ENCODE data around the gene ITGB5.
"Not testable (repeated sequence)": the region's sequence is repeated elsewhere in the genome, so short reads cannot be mapped to it uniquely, and the experiment has no call there.

ITGB5 gene

GRCh38 chr3:124788254-124788745 is 98.9 kb downstream of the ITGB5 start:
- DNase-seq (ENCODE audit: low read depth), result no peak

- no peak for DNase-seq (ENCODE audit: low read depth)
Observed at GRCh38 chr3:124787476-124788195, 99.5 kb downstream of the ITGB5 start.

- no peak for DNase-seq (ENCODE audit: low read depth)
Observed at GRCh38 chr3:124786511-124787241, 100.5 kb downstream of the ITGB5 start.

- no peak for DNase-seq (ENCODE audit: low read depth)
Observed at GRCh38 chr3:124785973-124786372, 101.2 kb downstream of the ITGB5 start.

DNA sequence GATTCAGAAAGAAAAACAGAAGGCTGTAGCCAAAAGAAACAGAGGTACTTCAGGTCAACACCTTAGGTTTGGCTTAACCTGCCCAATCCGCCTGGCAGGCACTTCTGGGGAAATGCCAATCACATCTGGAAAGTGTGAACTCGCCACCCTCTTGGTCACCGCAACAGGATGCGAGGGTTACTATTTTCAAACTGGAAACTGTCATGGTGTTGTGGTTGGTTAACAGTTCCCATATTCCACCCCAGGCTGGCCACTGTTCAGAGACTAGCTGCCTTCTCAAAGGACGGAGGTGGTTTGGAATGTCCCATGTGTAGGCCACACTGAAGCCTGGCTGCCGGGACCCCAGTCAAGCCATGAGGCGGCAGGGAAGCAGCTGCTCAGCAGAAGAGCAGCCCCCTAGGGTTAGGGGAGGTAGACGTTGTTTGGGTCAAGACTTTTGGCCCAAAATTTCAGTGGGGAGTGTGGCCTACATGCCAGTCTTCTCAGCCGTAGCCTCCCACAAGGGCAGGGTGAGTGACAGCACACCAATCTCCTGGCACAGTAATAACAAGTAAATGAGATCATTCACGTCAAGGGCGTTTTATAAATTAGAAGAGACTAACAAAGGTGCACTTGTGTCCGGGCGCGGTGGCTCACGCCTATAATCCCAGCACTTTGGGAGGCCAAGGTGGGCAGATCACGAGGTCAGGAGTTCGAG is 102.3 kb downstream of the ITGB5 start:
- DNase-seq (ENCODE audit: low read depth), result no peak

DNA sequence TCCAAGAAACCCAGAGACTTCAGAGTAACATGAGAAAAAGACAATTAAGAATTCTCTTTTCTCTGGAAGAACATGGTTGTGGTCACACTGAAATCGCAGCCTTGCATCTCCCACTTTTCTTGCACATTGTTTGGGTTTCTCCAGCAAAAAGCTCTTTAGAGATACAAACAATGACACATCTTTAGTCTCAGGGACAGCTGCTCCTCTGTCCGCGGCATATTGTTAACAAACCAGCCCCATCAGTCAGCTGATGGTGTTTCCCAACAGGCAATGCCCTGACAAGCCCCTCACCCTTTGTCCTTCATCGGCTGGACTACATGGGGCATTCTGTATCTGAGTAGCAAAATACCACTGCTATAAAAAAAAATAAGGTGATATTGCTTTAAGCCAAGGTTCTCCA is 103.5 kb downstream of the ITGB5 start:
- no peak for DNase-seq (ENCODE audit: low read depth)

DNA sequence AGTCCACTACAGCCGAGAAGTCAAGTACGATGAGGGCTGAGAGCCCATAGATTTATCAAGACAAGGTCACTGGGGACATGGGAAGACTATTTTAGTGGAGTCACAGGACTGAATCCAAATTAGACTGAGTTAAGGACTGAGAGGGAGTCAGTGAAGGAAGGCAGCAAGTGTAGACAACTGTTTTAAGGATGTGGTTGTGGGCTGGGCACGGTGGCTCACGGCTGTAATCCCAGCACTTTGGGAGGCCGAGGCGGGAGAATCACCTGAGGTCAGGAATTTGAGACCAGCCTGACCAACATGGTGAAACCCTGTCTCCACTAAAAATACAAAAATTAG is 104.8 kb downstream of the ITGB5 start:
- not testable (repeated sequence) for DNase-seq (ENCODE audit: low read depth)

- DNase-seq (ENCODE audit: low read depth), result no peak
Observed at GRCh38 chr3:124781476-124782376, 105.4 kb downstream of the ITGB5 start.

GRCh38 chr3:124780761-124781475 is 106.2 kb downstream of the ITGB5 start:
- DNase-seq (ENCODE audit: low read depth), result no peak

DNA sequence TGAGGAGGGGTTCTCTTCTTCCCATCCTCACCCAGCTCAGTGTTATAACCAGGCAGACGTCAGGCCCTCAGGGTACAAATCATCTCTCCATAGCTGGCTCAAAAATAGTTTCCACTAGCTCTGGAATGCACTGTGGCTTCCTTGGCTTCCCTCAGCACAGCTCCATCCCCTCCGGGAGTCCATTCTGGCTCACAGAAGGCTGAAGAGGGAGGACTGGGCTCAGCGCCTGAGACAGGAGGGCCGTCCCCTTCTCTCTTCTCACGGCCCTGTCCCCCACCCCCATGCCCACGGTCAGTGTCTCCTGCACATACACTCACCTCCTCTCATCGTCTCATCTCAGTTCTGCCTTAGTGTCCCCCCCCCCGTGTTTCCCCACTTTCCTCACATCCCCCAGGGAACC is 106.8 kb downstream of the ITGB5 start:
- DNase-seq (ENCODE audit: low read depth), result no peak

DNA sequence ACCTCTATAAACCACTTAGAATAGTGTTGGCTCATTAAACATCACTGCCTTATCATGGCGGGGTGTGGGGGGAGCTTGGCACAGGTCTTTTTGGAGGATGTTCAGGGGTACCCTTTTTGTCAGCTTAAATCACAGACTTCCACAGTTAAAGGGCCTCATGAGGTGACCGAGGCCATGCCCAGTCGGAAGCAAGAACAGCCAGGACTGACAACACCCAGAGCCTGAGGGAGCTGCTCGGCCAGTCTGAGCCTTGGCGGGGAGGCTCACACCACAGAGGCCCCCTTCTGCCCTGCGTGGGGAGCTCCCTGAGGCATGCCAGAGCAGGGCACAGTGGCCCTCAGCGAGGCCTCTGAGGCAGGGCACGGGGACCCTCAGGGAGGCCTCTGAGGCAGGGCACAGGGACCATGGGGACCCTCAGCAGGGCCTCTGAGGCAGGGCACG is 107.4 kb downstream of the ITGB5 start:
- no peak for DNase-seq (ENCODE audit: low read depth)

GRCh38 chr3:124779116-124779515 is 108.0 kb downstream of the ITGB5 start:
- DNase-seq (ENCODE audit: low read depth), result no peak

DNA sequence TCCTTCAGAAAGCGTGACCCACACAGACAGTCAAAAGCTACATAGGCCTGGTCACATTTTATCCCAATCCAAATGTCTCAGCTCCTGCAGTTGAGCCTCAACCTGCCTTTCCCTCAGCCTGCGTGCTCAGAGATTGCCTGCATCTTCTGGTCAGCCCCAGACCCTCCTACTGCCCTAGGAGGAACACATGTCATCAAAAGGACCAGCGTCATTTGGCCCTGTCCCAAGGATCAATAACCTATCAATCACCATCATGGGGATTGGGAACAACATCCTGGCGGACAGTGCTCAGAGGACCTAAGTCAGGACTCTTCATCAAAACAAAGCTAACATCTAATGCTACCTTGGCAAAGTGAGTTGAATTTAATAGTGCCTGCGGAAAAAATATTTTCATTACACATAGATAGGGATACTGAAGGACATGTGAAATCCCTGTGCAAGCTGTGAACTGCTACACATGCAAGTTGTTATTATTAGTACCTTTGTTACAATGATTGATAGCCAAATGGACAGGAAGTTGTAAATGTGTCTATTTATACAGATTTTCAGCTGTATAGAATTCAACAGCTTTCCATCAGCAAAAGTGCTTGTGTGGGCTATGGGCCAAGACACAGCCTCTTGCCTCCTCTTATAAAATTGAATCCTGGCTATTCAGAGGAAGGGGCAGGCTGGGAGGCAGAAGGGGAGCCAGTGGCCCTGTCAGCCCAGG is 109.2 kb downstream of the ITGB5 start:
- no peak for DNase-seq (ENCODE audit: low read depth)

DNA sequence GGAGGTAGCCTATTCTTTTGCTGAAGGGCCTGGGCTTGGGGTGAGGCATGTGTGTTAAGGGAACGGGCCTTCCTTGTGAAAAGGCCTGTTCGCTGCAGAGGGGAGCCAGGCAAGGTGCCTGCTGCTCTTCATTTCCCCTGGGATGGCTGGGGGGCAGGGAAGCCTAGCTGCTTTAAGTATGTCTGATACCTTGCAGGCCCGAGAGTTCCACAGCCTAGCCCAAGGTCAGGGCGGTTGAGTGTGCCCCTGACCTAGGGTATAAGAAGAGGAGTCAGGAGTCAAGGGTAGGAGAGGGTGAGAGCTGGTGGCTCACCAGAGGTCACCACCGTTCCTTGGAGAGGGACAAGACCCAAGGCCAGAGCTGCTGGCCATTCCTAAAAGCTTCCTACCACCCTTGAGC is 110.3 kb downstream of the ITGB5 start:
- DNase-seq (ENCODE audit: low read depth), result no peak

DNA sequence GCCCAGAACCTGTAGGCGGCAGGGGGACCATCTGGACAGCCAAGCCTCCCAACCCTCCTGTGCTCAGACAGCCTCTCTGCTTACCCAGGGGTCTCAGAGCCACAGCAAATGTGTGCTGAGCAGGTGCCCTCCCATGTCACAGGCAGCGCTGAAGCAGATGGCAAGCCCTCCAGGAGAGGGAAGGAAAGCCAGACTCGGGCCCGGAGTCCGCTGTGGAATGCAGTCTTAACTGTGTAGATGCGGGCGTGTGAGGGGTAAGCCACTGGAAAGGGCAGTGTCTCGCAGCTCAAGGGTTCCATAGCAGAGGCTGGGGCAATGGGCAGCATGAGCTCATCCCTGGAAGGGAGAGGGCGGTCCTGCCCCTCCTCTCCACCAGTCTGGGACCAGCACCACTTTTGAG is 111.3 kb downstream of the ITGB5 start:
- no peak for DNase-seq (ENCODE audit: low read depth)

DNA sequence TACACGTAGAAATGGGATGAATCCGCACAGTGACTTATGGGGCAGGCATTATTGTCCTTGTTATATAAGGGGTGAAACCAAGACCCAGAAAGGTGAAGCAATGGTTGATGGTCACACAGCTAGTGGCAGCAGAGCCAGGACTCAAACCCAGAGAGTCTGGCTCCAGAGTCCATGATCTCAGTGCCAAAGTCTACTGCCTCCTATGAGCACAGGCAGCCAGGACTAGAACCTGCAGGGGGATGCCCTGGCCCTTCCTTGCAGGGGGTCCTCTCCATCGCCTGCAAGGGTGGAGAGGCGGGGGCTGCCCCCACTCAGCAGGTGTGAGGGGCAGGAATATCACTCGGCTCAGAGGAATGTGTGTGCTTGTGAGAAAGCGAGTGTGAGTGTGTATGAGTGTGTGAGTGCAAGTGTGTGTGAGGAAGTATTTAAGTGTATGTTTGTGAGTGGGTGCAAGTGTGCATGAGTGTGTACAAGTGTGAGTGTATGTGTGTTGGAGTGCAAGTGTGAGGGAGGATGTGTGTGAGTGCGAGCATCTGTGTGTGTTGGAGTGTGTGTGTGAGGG is 112.2 kb downstream of the ITGB5 start:
- DNase-seq (ENCODE audit: low read depth), result no peak

DNA sequence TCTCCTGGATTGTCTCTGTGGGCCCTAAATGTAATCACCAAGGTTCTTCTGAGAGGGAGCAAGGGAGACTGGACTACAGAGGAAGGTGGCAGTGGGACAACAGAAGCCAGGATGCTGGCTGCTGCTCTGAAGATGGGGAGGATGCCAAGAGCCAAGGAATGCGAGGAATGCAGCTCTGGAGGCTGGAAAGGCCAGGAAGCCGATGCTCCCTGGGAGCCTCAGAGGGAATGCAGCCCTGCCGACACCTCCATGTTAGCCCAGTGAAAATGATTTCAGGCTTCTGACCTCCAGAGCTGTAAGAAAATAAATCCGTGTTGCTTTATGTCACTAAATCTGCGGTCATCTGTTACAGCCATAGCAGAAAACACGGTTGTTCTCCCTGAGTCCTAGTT is 112.8 kb downstream of the ITGB5 start:
- DNase-seq (ENCODE audit: low read depth), result no peak

DNA sequence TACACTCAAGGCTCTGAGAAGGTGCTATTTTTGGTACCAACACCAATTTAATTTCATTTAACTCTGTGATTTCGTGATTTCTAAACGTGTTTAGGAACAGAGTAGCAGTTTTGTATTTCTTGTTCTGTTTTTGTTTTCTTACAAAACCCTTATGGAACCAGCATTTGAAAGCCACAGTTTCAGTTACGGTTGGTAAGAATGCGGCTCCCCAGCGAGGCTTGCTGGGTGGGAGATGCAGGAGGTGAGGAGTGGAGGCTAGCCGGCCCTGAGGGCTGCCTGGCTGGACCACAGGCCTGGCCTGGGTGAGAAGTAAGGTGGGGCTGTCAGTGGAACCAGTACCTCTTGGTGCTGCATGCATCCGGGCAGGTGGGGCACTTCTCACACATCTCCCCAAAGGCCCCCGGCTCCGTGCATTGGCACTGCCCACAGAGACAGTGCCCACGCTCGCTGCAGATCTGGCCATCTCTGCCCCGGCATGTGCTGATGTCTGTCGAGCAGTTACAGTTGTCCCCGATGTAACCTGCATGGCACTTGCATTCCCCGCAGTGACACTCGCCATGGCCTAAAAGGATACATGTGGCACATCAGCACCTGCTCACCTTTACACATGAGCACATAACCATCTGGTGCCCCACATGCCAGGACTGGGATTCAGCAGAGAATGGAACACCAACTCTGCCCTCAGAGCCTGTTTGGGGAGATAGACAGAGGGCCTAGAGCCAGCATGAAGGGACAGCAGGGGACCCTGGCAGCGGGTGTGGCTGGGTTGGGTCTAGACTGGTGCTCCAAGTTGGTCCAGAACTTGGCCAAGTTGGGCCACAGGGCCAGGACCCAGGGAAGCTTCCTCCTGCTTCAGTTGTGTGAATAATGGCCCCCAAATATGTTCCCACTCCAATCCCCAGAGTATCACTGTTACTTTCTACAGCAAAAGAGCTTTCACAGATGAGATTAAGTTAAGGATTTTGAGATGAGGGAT is 113.5 kb downstream of the ITGB5 start:
- no peak for DNase-seq (ENCODE audit: low read depth)

All from activated T-helper 9 cell treated with anti-CD3 and anti-CD28 coated beads, Interleukin-2, amount 50 U/mL, for 16 hours (primary cell).